Measurements from ENCODE around the gene KRT222.

DNA sequence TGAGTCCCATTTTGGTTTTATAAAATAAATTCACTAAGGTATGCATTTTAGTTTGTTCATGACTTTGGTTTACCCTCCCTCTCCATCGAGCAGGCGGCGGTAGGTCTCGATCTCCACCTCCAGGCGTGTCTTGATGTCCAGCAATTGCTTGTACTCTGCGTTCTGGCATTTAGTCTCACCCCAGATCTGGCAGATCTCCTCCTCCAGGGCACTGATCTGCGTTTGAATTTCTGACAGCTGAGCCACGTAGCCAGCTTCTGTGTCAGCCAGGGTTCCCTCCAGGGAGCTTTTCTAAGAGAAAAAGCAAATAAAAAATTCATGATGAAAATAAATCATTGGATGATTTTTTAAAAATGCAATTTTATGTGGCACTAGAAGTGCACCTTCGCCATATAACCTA, 34.4 kb upstream of the KRT222 start:
- TF ChIP-seq, protein P1, sequence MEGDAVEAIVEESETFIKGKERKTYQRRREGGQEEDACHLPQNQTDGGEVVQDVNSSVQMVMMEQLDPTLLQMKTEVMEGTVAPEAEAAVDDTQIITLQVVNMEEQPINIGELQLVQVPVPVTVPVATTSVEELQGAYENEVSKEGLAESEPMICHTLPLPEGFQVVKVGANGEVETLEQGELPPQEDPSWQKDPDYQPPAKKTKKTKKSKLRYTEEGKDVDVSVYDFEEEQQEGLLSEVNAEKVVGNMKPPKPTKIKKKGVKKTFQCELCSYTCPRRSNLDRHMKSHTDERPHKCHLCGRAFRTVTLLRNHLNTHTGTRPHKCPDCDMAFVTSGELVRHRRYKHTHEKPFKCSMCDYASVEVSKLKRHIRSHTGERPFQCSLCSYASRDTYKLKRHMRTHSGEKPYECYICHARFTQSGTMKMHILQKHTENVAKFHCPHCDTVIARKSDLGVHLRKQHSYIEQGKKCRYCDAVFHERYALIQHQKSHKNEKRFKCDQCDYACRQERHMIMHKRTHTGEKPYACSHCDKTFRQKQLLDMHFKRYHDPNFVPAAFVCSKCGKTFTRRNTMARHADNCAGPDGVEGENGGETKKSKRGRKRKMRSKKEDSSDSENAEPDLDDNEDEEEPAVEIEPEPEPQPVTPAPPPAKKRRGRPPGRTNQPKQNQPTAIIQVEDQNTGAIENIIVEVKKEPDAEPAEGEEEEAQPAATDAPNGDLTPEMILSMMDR (IDR thresholded peaks at IDR 0.05), result no peak
- no peak for TF ChIP-seq POLR2AphosphoS5 (IDR thresholded peaks at IDR 0.05)
